GM20431 (cell line): ENCODE data around the gene YAE1.

Source experiments
- in situ Hi-C: fragments of 300-500 bp; cut with MseI, MboI; formaldehyde crosslinking; loops from one replicate; pipeline ENCODE4 v1.15.0; 2020; ENCODE audit warnings: low sequenced_read_pairs; ENCODE audit not compliant: unreplicated experiment

YAE1 gene

GRCh38 chr7:39605087-39605486, 38.9 kb downstream of the YAE1 start:
- in situ Hi-C loops = no loop called here

GRCh38 chr7:39606352-39606751, 40.1 kb downstream of the YAE1 start:
- in situ Hi-C loops = no loop called here

GRCh38 chr7:39606941-39607340, 40.7 kb downstream of the YAE1 start:
- in situ Hi-C loops = no loop called here

GRCh38 chr7:39607865-39608264, 41.7 kb downstream of the YAE1 start:
- in situ Hi-C loops = no loop called here

- in situ Hi-C loops = no loop called here
Observed at GRCh38 chr7:39608278-39608677, 42.1 kb downstream of the YAE1 start.

GRCh38 chr7:39609113-39609934, 43.1 kb downstream of the YAE1 start:
- in situ Hi-C loops = no loop called here

- in situ Hi-C loops = no loop called here
Observed at GRCh38 chr7:39609935-39610263, 43.7 kb downstream of the YAE1 start.

GRCh38 chr7:39613577-39613976, 47.4 kb downstream of the YAE1 start:
- in situ Hi-C loops = no loop called here

- in situ Hi-C loops = no loop called here
Observed at GRCh38 chr7:39614299-39614698, 48.1 kb downstream of the YAE1 start.

GRCh38 chr7:39615350-39615975, 49.3 kb downstream of the YAE1 start:
- in situ Hi-C loops = no loop called here

GRCh38 chr7:39616138-39616537, 49.9 kb downstream of the YAE1 start:
- in situ Hi-C loops = no loop called here

- in situ Hi-C loops = no loop called here
Observed at GRCh38 chr7:39617005-39617404, 50.8 kb downstream of the YAE1 start.

- in situ Hi-C loops = no loop called here
Observed at GRCh38 chr7:39618868-39619267, 52.7 kb downstream of the YAE1 start.

GRCh38 chr7:39620486-39620885, 54.3 kb downstream of the YAE1 start:
- in situ Hi-C loops = no loop called here

- in situ Hi-C loops = no loop called here
Observed at GRCh38 chr7:39621261-39621660, 55.1 kb downstream of the YAE1 start.

GRCh38 chr7:39621784-39622411, 55.7 kb downstream of the YAE1 start:
- in situ Hi-C loops = no loop called here
